H1 (cell line): ENCODE data around the gene SART1.

Experiments used
- CTCF ChIP-seq, 3 experiments: IDR thresholded peaks; 1 replicate in 2 of 3; 2 replicates in 1 of 3; pipeline versions ENCODE4 v1.5.1 to v1.6.1; 2011; ENCODE audit warnings: low read length in 3 of 3, mild to moderate bottlenecking in 3 of 3, inconsistent platforms in 2 of 3, low read depth in 1 of 3, moderate library complexity in 1 of 3; ENCODE audit not compliant: insufficient read depth in 1 of 3; ENCODE audit errors: control extremely low read depth in 1 of 3
- EZH2 ChIP-seq: fragments of 200-600 bp; sonication (generic); IDR thresholded peaks from 2 replicates; pipeline ENCODE4 v1.7.1; 2012; ENCODE audit warnings: low read depth, mild to moderate bottlenecking, moderate library complexity, low read length, inconsistent platforms; ENCODE audit not compliant: severe bottlenecking
- USF2 ChIP-seq: IDR thresholded peaks from 2 replicates; pipeline ENCODE4 v1.6.1; 2011; ENCODE audit warnings: low read length, improper control_type of control experiment
- YY1 ChIP-seq: IDR thresholded peaks from 2 replicates; pipeline ENCODE4 v1.6.1; 2011; ENCODE audit warnings: low read depth, mild to moderate bottlenecking, low read length

- no peak for TF ChIP-seq EZH2
- TF ChIP-seq CTCF (IDR thresholded peaks at IDR 0.05; ENCODE audit: control extremely low read depth in 1 of 3, insufficient read depth in 1 of 3, low read depth in 1 of 3, low read length in 3 of 3): peak; percentile 86 to 96 (median 86)
- TF ChIP-seq USF2: peak; percentile 28; the same call in 1 of the 2 replicates
- TF ChIP-seq YY1: no peak
Observed at GRCh38 chr11:66022401-66023185, 61.1 kb downstream of the SART1 start.
